NCI-H1417 (cell line): ENCODE results near the gene LGMN.
A peak's percentile ranks its signal among the peaks of the same experiment; 100 is the strongest.
"Not testable (repeated sequence)": the region's sequence is repeated elsewhere in the genome, so short reads cannot be mapped to it uniquely, and the experiment has no call there.

Experiments
- DNase-seq, 3 experiments: peaks; one replicate each; lab custom pipeline; 2025; lab: John Stamatoyannopoulos, UW

Gene LGMN

GRCh38 chr14:92760524-92760805 is 12.0 kb upstream of the LGMN start:
- DNase-seq = no peak

- no peak for DNase-seq
Measured at GRCh38 chr14:92759679-92760523, 11.5 kb upstream of the LGMN start.

GRCh38 chr14:92759300-92759678 is 10.9 kb upstream of the LGMN start:
- peak in 2 of 3 experiments; percentile 13 to 74 for DNase-seq

- no peak for DNase-seq
Measured at GRCh38 chr14:92756446-92756845, 8.0 kb upstream of the LGMN start.

GRCh38 chr14:92755495-92755894 is 7.1 kb upstream of the LGMN start:
- no peak for DNase-seq

- DNase-seq = peak; percentile 5 to 52 (median 21)
Measured at GRCh38 chr14:92754966-92755365, 6.5 kb upstream of the LGMN start.

GRCh38 chr14:92753250-92753649 is 4.8 kb upstream of the LGMN start:
- DNase-seq = no peak

- DNase-seq = no peak
Measured at GRCh38 chr14:92751819-92752218, 3.4 kb upstream of the LGMN start.

- no peak for DNase-seq
Measured at GRCh38 chr14:92750994-92751400, 2.6 kb upstream of the LGMN start.

GRCh38 chr14:92750222-92750728 is 1.8 kb upstream of the LGMN start:
- not testable (repeated sequence) for DNase-seq

- DNase-seq = peak in 1 of 3 experiments; percentile 43
Measured at GRCh38 chr14:92747701-92748258, 647 bp downstream of the LGMN start.

- DNase-seq = no peak
Measured at GRCh38 chr14:92744198-92744597, 4.2 kb downstream of the LGMN start.

- no peak for DNase-seq
Measured at GRCh38 chr14:92740440-92740839, 8.0 kb downstream of the LGMN start.

GRCh38 chr14:92737619-92738188 is 10.7 kb downstream of the LGMN start:
- no peak for DNase-seq

GRCh38 chr14:92737206-92737605 is 11.2 kb downstream of the LGMN start:
- DNase-seq = no peak

- DNase-seq = no peak
Measured at GRCh38 chr14:92735344-92735743, 13.1 kb downstream of the LGMN start.

GRCh38 chr14:92734618-92735017 is 13.8 kb downstream of the LGMN start:
- DNase-seq = no peak

- DNase-seq = no peak
Measured at GRCh38 chr14:92733007-92733406, 15.4 kb downstream of the LGMN start.

- no peak for DNase-seq
Measured at GRCh38 chr14:92731622-92732115, 16.8 kb downstream of the LGMN start.

- no peak for DNase-seq
Measured at GRCh38 chr14:92729634-92730358, 18.6 kb downstream of the LGMN start.

GRCh38 chr14:92728759-92729364 is 19.6 kb downstream of the LGMN start:
- peak in 2 of 3 experiments; percentile 21 to 26 for DNase-seq

- no peak for DNase-seq
Measured at GRCh38 chr14:92726933-92727262, 21.5 kb downstream of the LGMN start.
